ENCODE data around the gene LOXHD1.

DNA sequence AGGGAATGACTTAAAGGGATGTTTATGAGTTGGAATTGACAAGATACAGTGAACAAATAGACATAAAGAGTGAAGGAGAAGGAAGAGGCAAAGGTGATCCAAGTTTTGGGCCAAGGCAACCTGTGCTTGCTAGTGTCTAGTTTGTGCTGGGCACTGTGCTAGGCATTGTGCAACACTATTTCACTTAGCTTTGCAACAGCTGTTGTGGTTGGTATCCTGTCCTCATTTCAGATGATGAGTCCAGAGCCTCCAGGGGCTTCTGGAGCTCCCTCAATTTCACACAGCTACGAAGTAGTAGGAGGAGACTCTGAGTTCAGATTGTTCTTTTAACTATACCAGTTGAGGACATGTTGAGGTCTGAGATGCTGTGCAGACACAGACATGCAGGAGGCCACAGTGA, 18.1 kb upstream of the LOXHD1 start:
- TF ChIP-seq, protein P1, sequence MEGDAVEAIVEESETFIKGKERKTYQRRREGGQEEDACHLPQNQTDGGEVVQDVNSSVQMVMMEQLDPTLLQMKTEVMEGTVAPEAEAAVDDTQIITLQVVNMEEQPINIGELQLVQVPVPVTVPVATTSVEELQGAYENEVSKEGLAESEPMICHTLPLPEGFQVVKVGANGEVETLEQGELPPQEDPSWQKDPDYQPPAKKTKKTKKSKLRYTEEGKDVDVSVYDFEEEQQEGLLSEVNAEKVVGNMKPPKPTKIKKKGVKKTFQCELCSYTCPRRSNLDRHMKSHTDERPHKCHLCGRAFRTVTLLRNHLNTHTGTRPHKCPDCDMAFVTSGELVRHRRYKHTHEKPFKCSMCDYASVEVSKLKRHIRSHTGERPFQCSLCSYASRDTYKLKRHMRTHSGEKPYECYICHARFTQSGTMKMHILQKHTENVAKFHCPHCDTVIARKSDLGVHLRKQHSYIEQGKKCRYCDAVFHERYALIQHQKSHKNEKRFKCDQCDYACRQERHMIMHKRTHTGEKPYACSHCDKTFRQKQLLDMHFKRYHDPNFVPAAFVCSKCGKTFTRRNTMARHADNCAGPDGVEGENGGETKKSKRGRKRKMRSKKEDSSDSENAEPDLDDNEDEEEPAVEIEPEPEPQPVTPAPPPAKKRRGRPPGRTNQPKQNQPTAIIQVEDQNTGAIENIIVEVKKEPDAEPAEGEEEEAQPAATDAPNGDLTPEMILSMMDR (IDR thresholded peaks at IDR 0.05) = no peak
- TF ChIP-seq POLR2A (IDR thresholded peaks at IDR 0.05) = no peak
- no peak for TF ChIP-seq EP300 (IDR thresholded peaks at IDR 0.05; ENCODE audit: low read depth)
- TF ChIP-seq POLR2AphosphoS5 (IDR thresholded peaks at IDR 0.05) = no peak
